Stimulated activated CD4-positive, alpha-beta T cell treated with anti-CD3 and anti-CD28 coated beads, Interleukin-12 subunit alpha, Interleukin-12 subunit beta, amount 100 ng/mL, for 24 hours (primary cell): ENCODE results near the gene LAD1.

Experiments
- DNase-seq, 2 experiments: peaks; one replicate each; pipeline ENCODE4 v3.0.0-alpha.2; 2020; ENCODE audit warnings: low read depth in 2 of 2

The LAD1 gene

DNA sequence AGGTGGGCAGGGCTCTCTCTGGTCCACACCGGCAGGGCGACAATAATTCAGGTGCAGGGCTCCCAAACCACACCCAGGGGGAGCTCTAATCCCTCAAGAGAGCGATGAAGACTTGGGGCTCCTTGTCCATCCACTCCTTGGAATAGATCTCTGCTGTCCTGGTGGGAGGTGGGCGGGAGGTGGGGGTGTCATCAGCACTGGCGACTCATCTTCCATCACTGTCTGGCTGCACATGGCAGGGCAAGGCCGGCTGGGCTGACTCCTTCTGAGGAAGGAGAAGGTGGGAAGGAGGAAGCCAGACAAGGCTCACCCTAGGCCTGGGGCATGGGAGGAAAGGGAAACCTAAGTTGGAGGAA lies 50.9 kb downstream of the LAD1 start:
- DNase-seq: peak in 1 of 2 experiments; percentile 27

DNA sequence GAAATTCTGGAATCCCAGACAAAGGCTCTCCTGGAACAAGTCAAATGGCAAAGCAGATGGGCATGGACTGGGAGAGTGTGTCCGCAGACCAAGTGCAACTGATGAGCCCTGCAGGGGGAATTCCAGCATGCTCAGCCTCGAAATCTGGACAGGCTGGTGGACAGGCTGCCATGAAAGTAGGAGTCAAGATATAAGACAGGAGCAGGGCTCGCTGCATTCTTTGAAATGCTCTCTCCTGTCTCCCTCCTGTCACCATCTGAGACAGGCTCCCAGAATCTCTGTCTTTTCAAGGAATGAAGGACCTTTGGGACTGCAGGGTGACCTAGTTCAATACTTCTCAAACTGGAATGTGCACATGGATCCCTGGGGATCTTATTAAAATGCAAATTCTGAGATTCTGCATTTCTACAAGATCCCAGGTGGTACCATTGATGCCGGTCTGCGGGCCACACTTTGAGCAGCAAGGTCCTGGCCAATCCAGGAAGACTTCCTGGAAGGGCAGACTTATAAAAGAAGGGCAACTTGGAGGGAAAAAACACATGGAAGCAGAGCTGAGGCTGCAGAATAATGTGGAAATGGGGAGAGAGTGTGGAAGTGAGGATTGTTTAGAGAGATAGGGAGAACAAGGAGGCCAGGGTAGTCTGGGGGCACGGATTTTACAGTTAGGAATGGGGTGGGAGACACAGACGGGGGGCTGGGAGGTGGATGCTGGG lies 51.5 kb downstream of the LAD1 start:
- no peak for DNase-seq

DNA sequence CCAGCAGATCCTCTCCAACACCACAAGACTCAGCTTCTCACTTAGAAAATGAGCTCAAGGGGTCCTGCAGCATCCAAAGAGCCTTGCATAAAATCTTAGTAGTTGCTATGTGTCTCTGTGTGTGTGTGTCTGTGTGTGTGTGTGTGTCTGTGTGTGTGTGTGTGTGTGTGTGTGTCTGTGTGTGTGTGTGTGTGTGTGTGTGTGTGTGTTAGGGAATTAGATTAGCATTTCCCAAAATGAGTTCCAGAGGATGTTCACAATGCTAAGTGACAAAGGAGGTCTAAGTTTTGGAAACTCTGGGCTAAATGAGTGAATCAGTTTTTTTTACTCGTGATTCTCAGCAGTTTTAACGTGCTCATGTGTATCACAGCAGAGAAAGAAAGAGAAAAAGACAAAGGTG lies 52.1 kb downstream of the LAD1 start:
- DNase-seq: no peak

DNA sequence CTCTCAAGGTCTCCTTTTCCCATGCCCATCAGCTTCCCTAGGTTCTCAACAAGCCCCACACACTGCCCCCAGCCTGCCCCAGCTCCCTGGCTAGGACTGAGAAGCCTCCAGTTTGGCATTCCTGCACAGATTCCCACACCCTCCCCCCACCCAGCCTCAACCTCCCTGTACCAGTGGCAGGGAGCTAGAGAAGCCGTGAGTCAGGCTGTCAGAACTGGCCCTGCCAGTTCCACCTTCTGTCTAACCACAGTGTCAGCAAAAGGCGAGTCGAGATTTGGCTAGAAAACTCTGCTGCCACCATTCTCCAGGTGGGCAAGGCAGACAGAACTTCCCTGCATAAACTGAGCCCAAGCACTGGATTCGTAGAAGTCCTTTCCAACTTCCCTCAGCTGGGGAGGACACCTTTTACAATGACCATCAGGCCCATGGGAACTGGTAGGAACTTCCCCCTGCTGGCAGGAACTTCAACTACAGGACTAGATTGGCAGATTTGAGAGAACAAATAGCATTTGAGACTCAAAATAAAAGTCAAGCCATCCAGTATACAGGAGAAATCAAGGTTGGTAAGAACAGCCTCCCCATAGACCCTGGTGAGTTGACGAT lies 52.7 kb downstream of the LAD1 start:
- no peak for DNase-seq

DNA sequence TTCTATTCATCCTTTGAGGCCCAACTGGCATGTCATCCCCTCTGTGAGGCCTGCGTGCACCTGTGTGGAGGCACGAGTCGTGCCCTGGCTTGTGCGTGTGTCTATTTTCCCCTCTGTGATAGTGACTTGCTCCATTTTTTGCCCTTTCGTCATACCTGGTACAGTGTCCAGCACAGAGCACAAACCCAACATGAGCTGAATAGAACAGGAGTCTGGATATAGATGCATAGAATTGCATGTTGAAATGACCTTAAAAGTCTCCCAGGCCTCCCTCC lies 54.1 kb downstream of the LAD1 start:
- DNase-seq: no peak

DNA sequence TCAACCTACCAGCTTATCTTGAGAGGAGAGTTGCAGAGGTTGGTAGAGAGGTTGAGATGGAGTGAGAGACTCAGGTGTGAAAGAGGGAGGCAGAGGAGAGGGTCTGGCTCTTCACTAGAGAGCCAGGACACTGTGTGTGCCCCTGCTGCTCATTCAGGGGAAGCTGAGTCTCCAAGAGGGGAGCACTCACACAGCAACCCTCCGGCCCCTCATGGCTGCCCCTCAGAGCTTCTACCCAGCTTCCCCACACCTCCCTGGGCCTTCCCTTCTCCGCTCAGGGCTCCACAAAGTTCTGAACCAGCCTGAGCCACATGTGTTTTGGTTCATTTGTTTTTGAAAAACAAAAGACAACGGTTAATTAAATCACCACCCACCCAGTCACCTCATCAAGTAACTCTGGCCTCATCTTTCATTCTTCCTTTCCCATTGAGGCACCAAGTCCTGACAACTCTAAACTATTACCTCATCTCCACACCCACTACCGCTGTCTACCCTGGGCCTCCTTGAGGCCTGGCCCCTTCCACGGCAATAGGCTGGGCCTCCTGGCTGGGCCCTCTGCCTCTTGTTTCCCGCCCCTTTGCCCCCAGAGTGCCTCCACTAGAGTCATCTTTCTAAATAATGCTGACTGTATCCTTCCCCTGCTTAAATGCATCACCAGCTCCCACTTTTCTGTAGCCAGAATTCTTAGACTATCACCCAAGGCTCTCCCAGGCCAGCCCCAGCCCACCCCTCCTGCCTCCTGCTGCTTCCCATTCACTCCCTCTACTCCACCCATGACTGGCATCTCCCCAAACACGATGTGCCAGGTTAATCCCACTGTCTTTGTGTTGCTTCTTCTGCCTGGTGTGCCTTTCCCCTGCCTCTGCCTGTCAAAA lies 54.7 kb downstream of the LAD1 start:
- no peak for DNase-seq

DNA sequence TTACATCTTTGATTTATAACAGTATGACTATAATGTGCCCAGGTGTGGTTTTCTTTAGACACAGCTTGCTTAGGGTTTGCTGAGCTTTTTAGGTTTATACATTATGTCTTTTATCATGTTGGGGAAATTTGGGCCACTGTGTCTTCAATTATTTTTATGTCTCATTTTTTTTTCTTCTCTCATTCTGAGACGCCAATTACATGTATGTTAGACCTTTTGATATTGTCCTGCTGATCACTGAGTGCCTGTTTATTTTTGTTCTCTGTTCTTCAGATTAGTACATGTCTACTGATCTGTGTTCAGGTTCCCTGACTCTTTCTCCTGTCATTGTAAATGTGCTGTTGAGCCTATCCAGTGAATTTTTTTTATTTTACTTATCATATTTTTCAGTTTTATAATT lies 57.7 kb downstream of the LAD1 start:
- DNase-seq: no peak

DNA sequence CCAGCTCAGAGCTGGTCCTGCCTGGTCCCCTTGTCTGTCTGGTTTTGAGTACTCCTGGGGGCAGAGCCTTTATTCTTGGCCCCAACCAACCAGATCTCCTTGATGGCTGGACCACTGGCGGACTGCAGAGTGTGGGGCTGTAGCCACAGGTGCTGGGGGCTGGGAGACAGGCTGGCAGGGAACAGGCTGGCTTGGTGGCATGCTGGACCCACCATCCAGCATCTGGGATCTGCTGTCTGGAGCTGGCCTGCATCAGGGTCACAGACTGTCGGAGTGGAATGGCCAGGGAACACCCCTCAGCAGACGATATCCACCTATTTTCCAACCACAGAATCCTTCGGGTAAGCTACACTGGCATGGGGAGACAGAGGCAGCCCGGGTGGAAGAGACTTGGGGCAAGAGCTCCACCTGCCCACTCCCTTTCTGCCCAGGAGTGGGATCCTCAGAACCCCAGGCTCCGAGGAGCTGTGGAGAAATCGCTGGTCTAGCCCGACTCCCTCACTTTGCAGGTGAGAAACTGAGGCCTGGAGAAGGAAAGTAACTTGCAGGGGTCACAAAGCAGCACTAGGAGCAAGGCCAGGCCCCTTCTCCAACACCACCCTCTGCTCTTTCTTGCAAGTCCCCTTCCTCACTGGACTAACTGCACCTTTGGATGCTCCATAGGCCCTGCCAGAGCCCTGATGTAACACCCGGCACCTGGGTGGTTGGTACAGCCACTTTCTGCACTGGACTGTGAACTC lies 62.2 kb downstream of the LAD1 start:
- DNase-seq: no peak

DNA sequence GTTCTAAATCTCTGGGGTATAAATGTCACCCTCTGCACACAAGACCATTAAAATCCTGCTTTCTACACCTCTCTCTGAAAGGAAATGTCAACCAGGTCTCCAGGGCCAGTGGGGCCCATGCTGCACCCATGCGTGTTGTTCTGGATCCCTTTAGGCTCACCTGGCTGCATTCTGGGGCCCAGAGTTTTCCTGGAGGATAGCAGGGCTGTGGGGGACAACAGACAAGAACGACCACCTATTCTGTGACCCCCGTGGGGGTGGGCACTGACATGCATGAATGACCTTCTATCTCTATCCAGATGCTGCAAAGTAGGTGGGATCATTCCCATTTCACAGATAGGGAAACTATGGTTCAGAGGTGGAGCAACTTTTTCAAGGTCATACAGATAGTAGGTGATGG lies 63.2 kb downstream of the LAD1 start:
- DNase-seq: no peak

DNA sequence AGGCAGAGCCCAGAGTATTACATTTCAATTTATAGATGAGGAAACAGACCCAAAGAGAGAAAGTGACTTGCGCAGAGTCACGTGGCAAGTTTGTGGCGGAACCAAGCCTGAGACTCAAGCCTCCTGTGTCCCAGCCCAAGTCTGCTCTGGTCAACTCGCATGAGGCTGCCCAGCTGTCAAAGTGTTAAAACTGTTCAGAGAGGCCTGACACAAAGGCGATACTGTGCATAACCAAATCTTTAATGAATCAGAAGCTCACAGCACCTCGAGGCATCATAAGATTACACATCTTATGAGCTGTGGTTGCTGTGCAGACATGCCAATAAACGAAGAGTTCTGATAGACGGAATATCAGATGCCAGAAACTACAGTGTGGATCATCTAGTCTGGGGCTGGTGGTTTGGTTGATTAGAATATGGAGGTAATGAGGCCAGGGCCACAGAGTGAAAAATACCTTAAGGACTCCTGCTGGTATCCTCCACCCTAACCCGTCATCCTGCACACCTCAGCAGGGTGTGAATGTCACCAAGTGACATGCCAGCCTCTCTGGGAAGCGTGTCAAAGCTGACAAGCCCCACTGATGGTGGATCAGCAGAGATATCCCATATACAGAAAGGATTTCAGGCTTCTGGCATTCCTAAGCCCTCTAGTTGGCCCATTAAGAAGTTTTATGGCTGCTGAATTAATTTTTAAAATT lies 63.8 kb downstream of the LAD1 start:
- no peak for DNase-seq

DNA sequence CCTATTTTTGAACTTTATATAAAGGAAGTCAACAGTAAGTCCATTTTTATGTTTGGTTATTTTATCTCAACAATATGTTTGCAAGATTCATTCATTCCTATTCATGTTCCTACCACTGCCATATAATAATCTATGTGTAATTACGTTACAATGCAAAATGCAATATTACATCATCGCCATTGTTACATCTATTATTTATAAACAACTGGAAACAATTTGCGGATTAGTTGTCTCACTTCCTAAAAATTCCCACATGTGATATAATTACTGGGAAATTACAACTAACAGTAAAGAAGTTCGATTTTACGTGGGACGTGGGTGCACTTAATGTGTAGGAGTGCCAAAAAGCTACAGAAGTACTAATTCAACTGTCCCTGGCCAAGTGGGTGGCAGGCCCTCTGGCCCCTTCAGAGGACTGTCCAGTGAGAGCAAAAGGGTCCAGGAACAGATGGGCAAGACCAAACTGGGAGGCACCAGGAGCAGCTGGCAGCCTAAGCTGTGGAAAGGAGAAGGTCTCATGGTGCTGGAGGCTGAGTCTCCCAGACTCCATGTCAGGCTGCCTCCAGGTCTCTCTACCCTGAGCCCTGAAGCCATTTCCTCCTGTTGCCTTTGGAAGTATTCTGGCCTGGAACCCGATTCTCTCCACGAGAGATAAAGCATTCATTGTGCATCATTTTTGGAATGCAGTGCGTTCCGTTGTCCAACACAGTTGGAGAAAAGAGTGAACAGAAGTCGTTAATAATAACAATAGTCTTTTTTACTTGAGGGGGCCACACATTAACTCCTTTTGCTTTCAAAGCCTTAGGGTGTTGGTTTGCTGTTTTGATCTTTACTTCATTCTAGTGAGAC lies 64.6 kb downstream of the LAD1 start:
- no peak for DNase-seq

DNA sequence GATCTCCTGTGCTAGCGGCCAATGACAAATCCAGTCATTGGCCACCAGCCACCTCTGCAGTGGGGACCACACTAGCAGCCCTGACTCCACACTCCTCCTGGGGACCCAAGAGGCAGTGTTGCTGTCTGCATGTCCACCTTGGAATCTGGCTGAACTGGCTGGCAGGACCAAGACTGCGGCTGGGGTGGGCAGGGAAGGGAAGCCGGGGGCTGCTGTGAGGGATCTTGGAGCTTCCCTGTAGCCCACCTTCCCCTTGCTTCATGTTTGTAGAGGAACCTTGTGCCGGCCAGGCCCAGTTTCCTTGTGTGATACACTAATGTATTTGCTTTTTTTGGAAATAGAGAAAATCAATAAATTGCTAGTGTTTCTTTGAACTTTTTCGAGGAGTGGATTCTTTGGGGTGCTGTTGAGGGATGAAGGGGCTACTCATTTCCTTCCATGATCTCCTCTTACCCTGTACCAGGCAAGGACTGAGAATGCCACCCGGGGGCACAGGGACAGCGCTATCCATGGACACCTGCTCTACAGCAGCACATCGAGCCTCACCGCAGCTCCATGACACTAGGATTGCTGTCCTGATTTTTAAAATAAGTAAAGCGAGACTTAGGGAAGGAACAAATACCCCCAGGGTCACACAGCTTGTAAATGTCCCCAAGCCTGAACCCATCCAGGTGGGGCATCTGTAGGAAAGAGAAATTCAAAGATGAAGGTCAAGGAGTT lies 66.3 kb downstream of the LAD1 start:
- no peak for DNase-seq

DNA sequence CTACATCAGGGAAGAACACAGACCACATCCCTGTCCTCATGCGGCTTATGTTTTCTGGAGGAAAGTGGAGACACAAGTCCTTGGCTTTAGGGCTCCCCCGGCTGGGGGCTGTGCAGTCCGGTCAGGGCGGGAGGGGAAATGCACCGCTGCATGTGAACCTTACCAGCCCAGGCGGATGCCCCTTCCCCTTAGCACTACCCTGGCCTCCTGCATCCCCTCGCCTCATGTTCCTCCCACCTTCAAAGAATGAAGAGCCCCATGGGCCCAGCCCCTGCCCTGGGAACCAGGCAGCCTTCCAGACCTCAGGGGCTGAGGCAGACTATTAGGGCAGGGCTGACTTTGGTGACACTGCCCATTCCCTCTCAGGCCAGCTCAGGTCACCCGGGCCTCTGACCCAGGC lies 67.1 kb downstream of the LAD1 start:
- DNase-seq: no peak

DNA sequence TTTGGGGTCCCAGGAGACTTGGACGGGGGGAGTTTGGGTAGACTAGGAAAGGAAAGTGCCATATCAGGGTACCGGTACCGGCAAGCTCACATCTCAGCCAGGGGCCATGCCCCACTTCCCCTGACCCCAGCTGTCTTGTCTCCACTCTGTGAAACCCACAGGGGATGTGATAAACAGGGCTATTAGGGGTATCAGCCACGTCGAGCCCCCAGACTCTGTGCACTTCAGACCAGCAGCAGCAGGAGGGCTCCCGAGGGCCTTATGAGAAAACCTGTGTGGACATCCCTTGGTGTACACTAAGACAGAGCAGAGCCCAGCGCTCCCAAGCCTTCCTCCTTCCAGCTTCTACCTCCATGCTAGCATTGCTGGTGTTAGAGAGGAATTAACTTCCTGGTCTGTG lies 68.0 kb downstream of the LAD1 start:
- DNase-seq: no peak
